GM12878 (cell line): Measurements from ENCODE around the gene KRTAP3-2. TPM values are rescaled to one million over a fixed set of nuclear protein-coding genes. Genes with fewer than 3 reads are reported as not detected.

ENCODE experiments used
- ATAC-seq: fragments of 200-7000 bp; cut with Tn5 transposase; 3 replicates; pipeline ENCODE4 v1.9.1; 2020; ENCODE audit warnings: mild to moderate bottlenecking, moderate library complexity
- BruUV-seq: library from RNA; stranded (reverse); fragments of 400-500 nt; replicated peaks from 2 replicates; lab custom pipeline; 2021; lab: Mats Ljungman, UMichigan
- CTCF ChIA-PET: fragments of 300-600 bp; sonication (Branson Sonifier 250); formaldehyde crosslinking; extraction: SDS; loops from one replicate; lab custom pipeline; 2021; ENCODE audit warnings: inconsistent platforms; lab: Yijun Ruan, JAX
- POLR2A ChIA-PET: fragments of 350-600 bp; formaldehyde crosslinking; extraction: SDS; loops from one replicate; lab custom pipeline; 2021; ENCODE audit warnings: inconsistent platforms; lab: Charles Lee
- RAD21 ChIA-PET: fragments of 300-600 bp; sonication (Branson Sonifier 250); formaldehyde crosslinking; loops from one replicate; lab custom pipeline; 2023; ENCODE audit warnings: antibody characterized with exemption; ENCODE audit not compliant: unreplicated experiment; lab: Charles Lee
- SMC1A ChIA-PET: fragments of 300-600 bp; sonication (Branson Sonifier 250); formaldehyde crosslinking; loops from one replicate; lab custom pipeline; 2023; ENCODE audit not compliant: unreplicated experiment, uncharacterized antibody; lab: Charles Lee
- DNase-seq: peaks from one replicate; pipeline ENCODE4 v3.0.0-alpha.2; 2011; ENCODE audit warnings: low read depth, low spot score
- FAIRE-seq: peaks from 3 replicates; lab custom pipeline; 2011; peaks lifted over from hg19 to GRCh38; lab: Jason Lieb, UNC
- H2AFZ ChIP-seq: 2 replicates; pipeline ENCODE4 v1.6.0; 2011; ENCODE audit warnings: low read depth, low read length, control low read depth; ENCODE audit not compliant: control insufficient read depth
- H3K27ac ChIP-seq: 2 replicates; pipeline ENCODE4 v1.5.1; 2011; ENCODE audit warnings: control low read depth; ENCODE audit not compliant: control insufficient read depth, insufficient read depth
- H3K27me3 ChIP-seq, 2 experiments: replicated peaks in 1 of 2; 2 replicates each; pipeline versions ENCODE4 v1.6.0 to v1.6.1; 2011; ENCODE audit warnings: low read length in 1 of 2; ENCODE audit not compliant: control insufficient read depth in 2 of 2, insufficient read depth in 2 of 2
- H3K36me3 ChIP-seq, 2 experiments: 2 replicates each; pipeline ENCODE4 v1.5.1; 2011; ENCODE audit warnings: low read length in 1 of 2; ENCODE audit not compliant: control insufficient read depth in 2 of 2, insufficient read depth in 2 of 2
- H3K4me1 ChIP-seq: 2 replicates; pipeline ENCODE4 v1.6.1; 2011; ENCODE audit warnings: mild to moderate bottlenecking, low read length, moderate library complexity, mixed read lengths; ENCODE audit not compliant: control insufficient read depth, insufficient read depth
- H3K4me2 ChIP-seq: 2 replicates; pipeline ENCODE4 v1.6.0; 2011; ENCODE audit warnings: control low read depth; ENCODE audit not compliant: control insufficient read depth, insufficient read depth
- H3K4me3 ChIP-seq: fragments of 200-600 bp; sonication (generic); 2 replicates; pipeline ENCODE4 v1.5.1; 2016
- H3K79me2 ChIP-seq: 2 replicates; pipeline ENCODE4 v1.6.0; 2011; ENCODE audit warnings: low read length; ENCODE audit not compliant: control insufficient read depth, insufficient read depth
- H3K9ac ChIP-seq: 2 replicates; pipeline ENCODE4 v1.8.0; 2011; ENCODE audit warnings: low read length, control low read depth, mixed read lengths; ENCODE audit not compliant: control insufficient read depth, insufficient read depth
- H3K9me3 ChIP-seq: replicated peaks from 3 replicates; pipeline ENCODE4 v1.5.1; 2011; ENCODE audit warnings: mild to moderate bottlenecking, low read length; ENCODE audit not compliant: control insufficient read depth, insufficient read depth
- H4K20me1 ChIP-seq: 2 replicates; pipeline ENCODE4 v1.6.0; 2011; ENCODE audit not compliant: control insufficient read depth, insufficient read depth
- BHLHE40 ChIP-seq, 2 experiments: fragments of 450-650 bp in 1 of 2; IDR thresholded peaks; 2 replicates each; pipeline ENCODE4 v1.6.1; 2011 to 2017; ENCODE audit warnings: low read depth in 2 of 2, borderline replicate concordance in 1 of 2, improper control_type of control experiment in 1 of 2, low read length in 1 of 2, mild to moderate bottlenecking in 1 of 2
- FOXM1 ChIP-seq: IDR thresholded peaks from 2 replicates; pipeline ENCODE4 v1.6.1; 2012; ENCODE audit warnings: low read depth, mild to moderate bottlenecking, inconsistent platforms, low read length, moderate library complexity
- IKZF2 ChIP-seq, 2 experiments: fragments of 450-650 bp; IDR thresholded peaks; 2 replicates each; pipeline ENCODE4 v1.6.1; 2017; ENCODE audit warnings: mild to moderate bottlenecking in 2 of 2, moderate library complexity in 2 of 2
- LARP7 ChIP-seq: fragments of 450-650 bp; IDR thresholded peaks from 2 replicates; pipeline ENCODE4 v1.6.1; 2017; ENCODE audit warnings: mild to moderate bottlenecking
- NFYA ChIP-seq: IDR thresholded peaks from 2 replicates; pipeline ENCODE4 v1.6.1; 2011; ENCODE audit warnings: low read depth, mild to moderate bottlenecking, low read length, improper control_type of control experiment, borderline replicate concordance
- NRF1 ChIP-seq: conservative IDR thresholded peaks from 2 replicates; pipeline ENCODE4 v1.6.1; 2011; ENCODE audit warnings: mild to moderate bottlenecking, low read depth, low read length, improper control_type of control experiment
- PKNOX1 ChIP-seq: fragments of 450-650 bp; IDR thresholded peaks from 2 replicates; pipeline ENCODE4 v1.6.1; 2016; ENCODE audit warnings: mild to moderate bottlenecking
- POU2F2 ChIP-seq: IDR thresholded peaks from 3 replicates; pipeline ENCODE4 v1.6.1; 2011; ENCODE audit warnings: low read depth, mild to moderate bottlenecking, low read length, borderline replicate concordance
- RFX5 ChIP-seq: IDR thresholded peaks from 2 replicates; pipeline ENCODE4 v1.6.1; 2011; ENCODE audit warnings: low read depth, low read length, improper control_type of control experiment
- ZNF384 ChIP-seq: IDR thresholded peaks from 2 replicates; pipeline ENCODE4 v1.6.1; 2012; ENCODE audit warnings: low read depth, mild to moderate bottlenecking, low read length, improper control_type of control experiment, borderline replicate concordance
- WGBS: methylation state at CpG from one replicate; pipeline ENCODE4 v1.1.6; 2016; ENCODE audit warnings: low lambda C conversion rate; ENCODE audit not compliant: insufficient replicate concordance, insufficient coverage; ENCODE audit errors: missing lambda C conversion rate; 5-methylcytosine and 5-hydroxymethylcytosine counted together
- in situ Hi-C: fragments of 300-500 bp; cut with MboI; formaldehyde crosslinking; loops from 9 replicates; pipeline ENCODE4 v1.14.3; 2018; ENCODE audit warnings: mixed read lengths
- intact Hi-C: fragments of 100-400 bp; cut with micrococcal nuclease; formaldehyde crosslinking; loops from one replicate; pipeline ENCODE4 v1.14.2; 2022; ENCODE audit not compliant: unreplicated experiment
- polyA plus RNA-seq, 11 experiments: library from polyadenylated mRNA; depleted of rRNA in 4 of 11; unstranded in 6 of 11; stranded (reverse) in 5 of 11; fragments of >200 nt; fragmentation: Nextera tagmentation in 4 of 11; fragmentation: Illumina TruSeq in 1 of 11; extraction: Ambion mirVana in 4 of 11; extraction: Trizol in 1 of 11; gene quantifications; 1 replicate in 1 of 11; 2 replicates in 10 of 11; pipeline versions ENCODE4 v1.2.1 to v1.2.3, GENCODE V29; 2011 to 2016; ENCODE audit warnings: inconsistent platforms in 2 of 11, missing spikeins in 2 of 11, low read depth in 1 of 11
- total RNA-seq, 4 experiments: library from RNA; depleted of rRNA in 3 of 4; stranded (reverse); fragments of >200 nt in 3 of 4; fragmentation: Illumina TruSeq in 1 of 4; extraction: Trizol in 1 of 4; gene quantifications; 2 replicates each; pipeline versions ENCODE4 v1.2.1 to v1.2.3, GENCODE V29; 2013 to 2021
- TF ChIP-seq, protein P1 (sequence below): fragments of 450-650 bp; IDR thresholded peaks from 2 replicates; pipeline ENCODE4 v1.6.1; 2014; ENCODE audit warnings: mild to moderate bottlenecking

The KRTAP3-2 gene
- total and polyA plus RNA-seq, 10 of the 15 experiments (the other 5 are each of a cell fraction or from before 2014, with no cell fraction given), result not detected

- in situ Hi-C loops (no loop called here), intact Hi-C loops (no loop called here)
- H4K20me1 ChIP-seq, result no peaks in the 10 kb centered on the region
- no peak overlapping the region for H2AFZ ChIP-seq
- H3K27me3 ChIP-seq, result peaks cover 0 to 5% of the 10 kb centered on the region in 2 experiments; a peak in 2 of 4 replicates
- 45% methylated on average over 8 of the region's 8 CpGs for WGBS
- no peak overlapping the region for H3K4me3 ChIP-seq
- no TSS peak for BruUV-seq
- SMC1A ChIA-PET, result no interaction called here
- no peaks in the 10 kb centered on the region for H3K79me2 ChIP-seq
- H3K9ac ChIP-seq, result no peak overlapping the region
- ATAC-seq (no peak), FAIRE-seq (no peak), DNase-seq (no peak)
- H3K4me2 ChIP-seq, result no peak overlapping the region
- no peak for TF ChIP-seq FOXM1
- no peak for TF ChIP-seq LARP7
- no peak for TF ChIP-seq IKZF2 (IDR thresholded peaks at IDR 0.05)
- no peak for TF ChIP-seq RFX5
- TF ChIP-seq NRF1, result no peak
- no peak for TF ChIP-seq BHLHE40 (IDR thresholded peaks at IDR 0.05; ENCODE audit: borderline replicate concordance in 1 of 2, low read depth in 2 of 2, low read length in 1 of 2)
- no peak for TF ChIP-seq NFYA
- no peak for TF ChIP-seq PKNOX1
- TF ChIP-seq, protein P1, sequence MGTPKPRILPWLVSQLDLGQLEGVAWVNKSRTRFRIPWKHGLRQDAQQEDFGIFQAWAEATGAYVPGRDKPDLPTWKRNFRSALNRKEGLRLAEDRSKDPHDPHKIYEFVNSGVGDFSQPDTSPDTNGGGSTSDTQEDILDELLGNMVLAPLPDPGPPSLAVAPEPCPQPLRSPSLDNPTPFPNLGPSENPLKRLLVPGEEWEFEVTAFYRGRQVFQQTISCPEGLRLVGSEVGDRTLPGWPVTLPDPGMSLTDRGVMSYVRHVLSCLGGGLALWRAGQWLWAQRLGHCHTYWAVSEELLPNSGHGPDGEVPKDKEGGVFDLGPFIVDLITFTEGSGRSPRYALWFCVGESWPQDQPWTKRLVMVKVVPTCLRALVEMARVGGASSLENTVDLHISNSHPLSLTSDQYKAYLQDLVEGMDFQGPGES, result no peak
- no peak for TF ChIP-seq POU2F2
- no peak for TF ChIP-seq ZNF384
- RAD21 ChIA-PET, result no interaction called here
- POLR2A ChIA-PET, result no interaction called here
- H3K9me3 ChIP-seq, result no peaks in the 10 kb centered on the region
- no peak overlapping the region for H3K27ac ChIP-seq
- no peaks in the 10 kb centered on the region for H3K4me1 ChIP-seq
- CTCF ChIA-PET, result no interaction called here
- H3K36me3 ChIP-seq, result no peaks in the 10 kb centered on the region
These were observed 19.1 kb downstream of the KRTAP3-2 start for GRCh38 chr17:40980596-40980995.
